Measurements from ENCODE around the gene PRKCZ. TPM values are rescaled to one million over a fixed set of nuclear protein-coding genes. Genes with fewer than 3 reads are reported as not detected.
A peak's percentile ranks its signal among the peaks of the same experiment; 100 is the strongest.

Gene PRKCZ
- total and polyA plus RNA-seq, 7 experiments from 2014 or later, result 3.6 to 29.6 (median 24.0) TPM

DNA sequence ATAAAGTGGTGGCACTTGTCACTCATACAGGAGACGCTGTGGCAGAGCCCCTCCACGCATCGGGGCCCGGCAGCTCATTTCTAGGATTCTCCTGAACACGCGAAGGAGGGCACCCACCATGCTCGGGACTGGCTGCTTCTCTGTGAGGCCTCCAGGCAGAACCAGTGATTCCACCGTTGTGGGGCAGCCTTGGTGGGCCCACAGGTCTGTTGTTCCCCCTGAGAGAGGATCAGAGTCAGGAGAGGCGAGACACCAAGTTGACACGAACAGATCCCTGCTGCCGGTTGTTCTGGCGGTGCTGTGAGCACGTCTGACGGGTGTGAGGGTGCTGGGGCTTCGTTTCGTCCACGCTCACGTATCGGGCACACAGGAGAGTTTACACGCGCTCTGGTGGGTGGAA lies 26.6 kb downstream of the PRKCZ start:
- no peak for DNase-seq
- H3K4me3 Mint-ChIP-seq, result no peak overlapping the region
- ChIA-PET POLR2A (no interaction called here), CTCF (interaction anchor here (0.6 kb wide), 1 partner anchor 96 kb away, joined by 3 read pairs; no protein-coding TSS in a partner anchor)
- Histone ChIP-seq H3K9me3 (ENCODE audit: control insufficient read depth in 2 of 3, low read length in 3 of 3) (peaks cover 0 to 16% (median 0%) of the 10 kb centered on the region in 3 experiments), H3K4me1 (ENCODE audit: control insufficient read depth in 2 of 2, insufficient read depth in 2 of 2, low read length in 2 of 2) (no peaks in the 10 kb centered on the region), H3K36me3 (ENCODE audit: control insufficient read depth in 2 of 3, insufficient read depth in 3 of 3, low read length in 3 of 3) (peaks cover 0 to 33% (median 0%) of the 10 kb centered on the region in 3 experiments), H3K27ac (ENCODE audit: low read depth, low read length) (no peak overlapping the region), H3K4me3 (ENCODE audit: low read length) (no peak overlapping the region), H3K27me3 (ENCODE audit: control insufficient read depth in 2 of 2, insufficient read depth in 2 of 2, low read length in 2 of 2) (no peaks in the 10 kb centered on the region)
- peaks cover 11 to 47% (median 21%) of the 10 kb centered on the region in 11 donors for H3K9me3 Mint-ChIP-seq
- H3K4me1 Mint-ChIP-seq, result peaks cover 0 to 6% (median 0%) of the 10 kb centered on the region in 7 donors
- no peak for ATAC-seq
- no peak overlapping the region for H3K27ac Mint-ChIP-seq
- intact Hi-C loops (cut with micrococcal nuclease), result no loop called here
- H3K27me3 Mint-ChIP-seq, result no peaks in the 10 kb centered on the region
- H3K36me3 Mint-ChIP-seq, result peaks cover 5 to 59% (median 25%) of the 10 kb centered on the region in 5 donors

DNA sequence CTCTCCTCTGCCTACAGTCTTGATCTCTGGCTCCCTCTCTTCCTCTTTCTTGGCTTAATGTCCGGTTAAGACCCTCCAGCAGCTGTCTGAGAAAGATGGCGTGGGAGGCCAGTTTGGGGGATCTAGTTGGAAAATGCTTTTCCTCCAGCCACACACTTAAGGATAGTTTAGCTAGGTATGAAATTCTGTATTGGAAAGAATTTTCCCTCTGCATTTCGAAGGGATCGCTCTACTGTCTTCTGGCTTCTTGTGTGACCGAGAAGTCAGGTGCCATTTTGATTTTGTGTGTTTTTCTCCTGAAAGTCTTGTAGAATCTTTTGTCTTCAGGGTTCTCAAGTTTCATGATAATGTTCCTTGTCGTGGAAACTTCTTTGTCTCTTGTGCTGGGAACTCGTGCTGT lies 28.0 kb downstream of the PRKCZ start:
- Histone ChIP-seq H3K27me3 (ENCODE audit: control insufficient read depth in 2 of 2, insufficient read depth in 2 of 2, low read length in 2 of 2) (no peaks in the 10 kb centered on the region), H3K27ac (ENCODE audit: low read depth, low read length) (no peak overlapping the region), H3K4me3 (ENCODE audit: low read length) (no peak overlapping the region), H3K9me3 (ENCODE audit: control insufficient read depth in 2 of 3, low read length in 3 of 3) (peaks cover 0 to 16% (median 0%) of the 10 kb centered on the region in 3 experiments), H3K36me3 (ENCODE audit: control insufficient read depth in 2 of 3, insufficient read depth in 3 of 3, low read length in 3 of 3) (peaks cover 0 to 33% (median 0%) of the 10 kb centered on the region in 3 experiments), H3K4me1 (ENCODE audit: control insufficient read depth in 2 of 2, insufficient read depth in 2 of 2, low read length in 2 of 2) (no peaks in the 10 kb centered on the region)
- no peak for ATAC-seq
- DNase-seq, result no peak
- Mint-ChIP-seq H3K9me3 (peaks cover 11 to 47% (median 21%) of the 10 kb centered on the region in 11 donors), H3K27ac (no peak overlapping the region), H3K4me1 (peaks cover 0 to 4% (median 0%) of the 10 kb centered on the region in 7 donors), H3K4me3 (peak overlapping the region in 1 of 10 donors; percentile 50), H3K27me3 (no peaks in the 10 kb centered on the region), H3K36me3 (peaks cover 5 to 64% (median 25%) of the 10 kb centered on the region in 5 donors)
- ChIA-PET POLR2A (no interaction called here), CTCF (no interaction called here)
- intact Hi-C loops (cut with micrococcal nuclease), result no loop called here

DNA sequence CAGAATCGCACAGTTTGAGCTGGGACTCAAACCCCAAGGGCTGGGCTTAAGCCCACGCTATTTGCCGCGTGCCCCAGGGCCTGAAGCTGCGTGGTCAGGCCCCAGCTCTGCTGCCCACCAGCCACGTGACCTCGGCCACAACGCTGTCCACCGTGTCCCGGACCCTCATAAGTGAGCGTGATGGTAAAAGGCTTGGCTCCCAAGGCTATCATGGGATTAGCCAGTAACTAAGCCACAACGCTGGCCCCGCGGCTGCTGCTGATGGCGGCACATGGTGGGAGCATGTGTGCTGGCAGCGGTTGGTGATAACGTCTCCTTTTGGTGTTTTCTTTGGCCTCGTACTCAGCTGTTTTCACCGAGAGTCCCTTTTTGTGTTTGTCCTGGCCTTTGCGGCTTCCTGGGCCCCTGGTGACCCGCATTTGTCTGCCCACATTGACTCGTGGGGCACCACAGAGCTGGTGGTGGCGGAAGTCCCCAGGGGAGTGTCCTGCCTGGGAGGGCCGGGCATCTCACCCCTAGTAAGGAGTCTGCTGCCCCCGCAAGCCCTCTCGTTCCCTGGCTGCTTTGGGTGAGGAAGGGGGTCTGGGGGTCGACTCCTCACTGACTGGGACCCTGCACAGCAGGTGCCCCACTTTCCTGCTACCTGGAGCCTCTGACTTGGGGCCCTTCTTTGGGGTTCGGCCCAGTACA lies 29.3 kb downstream of the PRKCZ start:
- peaks cover 0 to 16% (median 0%) of the 10 kb centered on the region in 3 experiments for H3K9me3 ChIP-seq (ENCODE audit: control insufficient read depth in 2 of 3, low read length in 3 of 3)

DNA sequence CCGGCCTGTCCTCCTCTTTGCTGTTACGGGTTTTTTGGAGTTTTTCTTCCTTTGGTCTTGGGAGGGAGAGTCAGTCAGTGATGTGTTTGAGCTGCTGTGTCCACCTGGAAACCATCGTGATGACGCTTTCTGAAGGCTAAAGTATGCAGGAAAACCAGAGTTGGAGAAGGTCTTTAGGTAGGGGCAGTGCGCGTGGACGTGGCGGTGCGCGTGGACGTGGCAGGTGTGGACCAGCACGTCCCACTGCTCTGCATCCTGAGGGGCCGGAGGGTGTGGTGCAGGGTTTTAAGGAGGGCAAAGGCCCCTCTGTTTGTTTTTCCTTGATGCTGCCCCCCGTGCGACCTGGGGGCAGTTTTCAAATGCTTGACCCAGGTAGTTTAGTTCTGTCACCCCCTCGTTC lies 29.9 kb downstream of the PRKCZ start:
- ATAC-seq (no peak), DNase-seq (no peak)
- Mint-ChIP-seq H3K27me3 (no peaks in the 10 kb centered on the region), H3K27ac (no peak overlapping the region), H3K36me3 (peaks cover 5 to 61% (median 25%) of the 10 kb centered on the region in 5 donors), H3K9me3 (peaks cover 11 to 47% (median 21%) of the 10 kb centered on the region in 11 donors), H3K4me3 (no peak overlapping the region), H3K4me1 (peaks cover 0 to 4% (median 0%) of the 10 kb centered on the region in 7 donors)
- intact Hi-C loops (cut with micrococcal nuclease), result no loop called here
- Histone ChIP-seq H3K4me3 (ENCODE audit: low read length) (no peak overlapping the region), H3K9me3 (ENCODE audit: control insufficient read depth in 2 of 3, low read length in 3 of 3) (peaks cover 0 to 16% (median 0%) of the 10 kb centered on the region in 3 experiments), H3K4me1 (ENCODE audit: control insufficient read depth in 2 of 2, insufficient read depth in 2 of 2, low read length in 2 of 2) (no peaks in the 10 kb centered on the region), H3K27me3 (ENCODE audit: control insufficient read depth in 2 of 2, insufficient read depth in 2 of 2, low read length in 2 of 2) (no peaks in the 10 kb centered on the region), H3K27ac (ENCODE audit: low read depth, low read length) (no peak overlapping the region), H3K36me3 (ENCODE audit: control insufficient read depth in 2 of 3, insufficient read depth in 3 of 3, low read length in 3 of 3) (peaks cover 0 to 25% (median 0%) of the 10 kb centered on the region in 3 experiments)
- ChIA-PET POLR2A (no interaction called here), CTCF (no interaction called here)

More for the DNA sequence above, 29.3 kb downstream of the PRKCZ start:
- H3K27ac Mint-ChIP-seq, result no peak overlapping the region
- peaks cover 5 to 66% (median 25%) of the 10 kb centered on the region in 5 donors for H3K36me3 Mint-ChIP-seq
- no peaks in the 10 kb centered on the region for H3K27me3 Mint-ChIP-seq
- peaks cover 0 to 4% (median 0%) of the 10 kb centered on the region in 7 donors for H3K4me1 Mint-ChIP-seq
- intact Hi-C loops (cut with micrococcal nuclease), result no loop called here
- no peak for ATAC-seq
- Histone ChIP-seq H3K27ac (ENCODE audit: low read depth, low read length) (no peak overlapping the region), H3K36me3 (ENCODE audit: control insufficient read depth in 2 of 3, insufficient read depth in 3 of 3, low read length in 3 of 3) (peaks cover 0 to 31% (median 0%) of the 10 kb centered on the region in 3 experiments), H3K4me1 (ENCODE audit: control insufficient read depth in 2 of 2, insufficient read depth in 2 of 2, low read length in 2 of 2) (no peaks in the 10 kb centered on the region), H3K27me3 (ENCODE audit: control insufficient read depth in 2 of 2, insufficient read depth in 2 of 2, low read length in 2 of 2) (no peaks in the 10 kb centered on the region), H3K4me3 (ENCODE audit: low read length) (no peak overlapping the region)
- ChIA-PET CTCF (no interaction called here), POLR2A (no interaction called here)
- H3K9me3 Mint-ChIP-seq, result peaks cover 11 to 47% (median 21%) of the 10 kb centered on the region in 11 donors
- H3K4me3 Mint-ChIP-seq, result no peak overlapping the region
- DNase-seq, result no peak

DNA sequence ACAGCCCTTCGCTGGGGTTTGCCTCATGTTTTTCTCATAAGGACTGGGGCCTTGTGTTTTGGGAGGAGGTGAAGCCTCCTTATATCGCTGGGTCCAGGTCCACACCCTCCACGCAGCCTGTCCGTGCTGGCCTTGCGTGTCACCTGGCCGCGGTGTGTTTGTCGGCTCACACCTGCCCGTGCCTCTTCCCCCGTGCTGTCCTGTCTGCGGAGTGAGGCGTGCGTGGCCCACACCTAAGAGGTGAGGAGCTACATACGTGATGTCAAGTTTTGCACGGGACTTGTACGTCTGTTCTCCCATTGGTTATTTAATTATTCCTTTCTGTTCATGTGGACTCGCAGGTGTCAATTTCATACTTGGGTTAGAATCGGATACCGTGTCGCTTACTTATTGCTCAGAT lies 30.7 kb downstream of the PRKCZ start:
- Mint-ChIP-seq H3K4me1 (peaks cover 0 to 4% (median 0%) of the 10 kb centered on the region in 7 donors), H3K36me3 (peaks cover 5 to 54% (median 25%) of the 10 kb centered on the region in 5 donors), H3K27me3 (no peaks in the 10 kb centered on the region), H3K4me3 (no peak overlapping the region), H3K27ac (no peak overlapping the region), H3K9me3 (peaks cover 11 to 44% (median 20%) of the 10 kb centered on the region in 11 donors)
- ChIA-PET POLR2A (no interaction called here), CTCF (no interaction called here)
- no peak for DNase-seq
- no peak overlapping the region for H3K27ac ChIP-seq (ENCODE audit: low read depth, low read length)
- no peak overlapping the region for H3K4me3 ChIP-seq (ENCODE audit: low read length)
- H3K9me3 ChIP-seq (ENCODE audit: control insufficient read depth in 2 of 3, low read length in 3 of 3), result peaks cover 0 to 15% (median 0%) of the 10 kb centered on the region in 3 experiments
- H3K36me3 ChIP-seq (ENCODE audit: control insufficient read depth in 2 of 3, insufficient read depth in 3 of 3, low read length in 3 of 3), result peaks cover 0 to 20% (median 0%) of the 10 kb centered on the region in 3 experiments
- intact Hi-C loops (cut with micrococcal nuclease), result no loop called here
- H3K4me1 ChIP-seq (ENCODE audit: control insufficient read depth in 2 of 2, insufficient read depth in 2 of 2, low read length in 2 of 2), result no peaks in the 10 kb centered on the region
- no peak for ATAC-seq
- no peaks in the 10 kb centered on the region for H3K27me3 ChIP-seq (ENCODE audit: control insufficient read depth in 2 of 2, insufficient read depth in 2 of 2, low read length in 2 of 2)

DNA sequence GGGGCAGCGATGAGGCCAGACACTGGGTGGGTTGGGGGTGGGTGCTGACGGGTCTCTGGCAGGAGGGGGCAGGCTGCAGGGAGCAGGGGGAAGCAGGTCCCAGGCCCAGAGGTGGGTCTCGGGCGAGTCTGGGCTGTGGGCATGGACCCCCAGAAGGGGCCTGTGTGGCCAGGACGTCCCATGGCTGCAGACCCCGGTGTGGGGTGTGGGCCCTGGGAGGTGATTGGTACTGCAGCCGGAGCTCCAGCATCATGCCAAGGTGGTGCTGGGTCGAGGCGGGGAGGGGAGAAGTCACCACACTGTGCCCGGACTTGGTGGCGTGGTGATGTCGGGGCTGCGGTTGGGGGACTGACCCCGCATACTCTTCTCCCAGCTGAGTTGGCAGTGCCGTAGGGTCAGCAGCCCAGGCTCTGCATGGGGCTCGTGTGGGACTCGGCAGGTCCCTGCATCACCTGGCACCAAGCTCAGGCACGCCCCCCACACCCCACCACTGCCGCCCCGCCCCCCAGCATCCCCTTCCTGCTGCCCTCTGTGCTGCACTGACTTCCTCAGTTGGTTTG lies 31.2 kb downstream of the PRKCZ start:
- intact Hi-C loops (cut with micrococcal nuclease), result no loop called here
- CTCF ChIA-PET, result no interaction called here
- POLR2A ChIA-PET, result no interaction called here
- H3K4me1 Mint-ChIP-seq, result peaks cover 0 to 4% (median 0%) of the 10 kb centered on the region in 7 donors
- Histone ChIP-seq H3K9me3 (ENCODE audit: control insufficient read depth in 2 of 3, low read length in 3 of 3) (peaks cover 0 to 13% (median 0%) of the 10 kb centered on the region in 3 experiments), H3K4me3 (ENCODE audit: low read length) (no peak overlapping the region), H3K27me3 (ENCODE audit: control insufficient read depth in 2 of 2, insufficient read depth in 2 of 2, low read length in 2 of 2) (no peaks in the 10 kb centered on the region), H3K4me1 (ENCODE audit: control insufficient read depth in 2 of 2, insufficient read depth in 2 of 2, low read length in 2 of 2) (no peaks in the 10 kb centered on the region), H3K27ac (ENCODE audit: low read depth, low read length) (no peak overlapping the region), H3K36me3 (ENCODE audit: control insufficient read depth in 2 of 3, insufficient read depth in 3 of 3, low read length in 3 of 3) (peaks cover 0 to 15% (median 0%) of the 10 kb centered on the region in 3 experiments)
- DNase-seq (no peak), ATAC-seq (no peak)
- H3K27me3 Mint-ChIP-seq, result no peaks in the 10 kb centered on the region
- H3K4me3 Mint-ChIP-seq, result no peak overlapping the region
- peaks cover 5 to 49% (median 25%) of the 10 kb centered on the region in 5 donors for H3K36me3 Mint-ChIP-seq
- H3K27ac Mint-ChIP-seq, result no peak overlapping the region
- peaks cover 11 to 44% (median 20%) of the 10 kb centered on the region in 11 donors for H3K9me3 Mint-ChIP-seq
